Measurements from ENCODE around the gene IKZF1. TPM values are rescaled to one million over a fixed set of nuclear protein-coding genes. Genes with fewer than 3 reads are reported as not detected.
A peak's percentile ranks its signal among the peaks of the same experiment; 100 is the strongest.

Gene IKZF1
- total RNA-seq, 2 experiments from 2014 or later: 245 to 260 TPM

GRCh38 chr7:50282813-50283605 lies 21.5 kb upstream of the IKZF1 start:
- DNase-seq (no peak), ATAC-seq (peak; percentile 28)
- Mint-ChIP-seq H3K9me3 (ENCODE audit: low read depth) (no peaks in the 10 kb centered on the region), H3K27me3 (no peaks in the 10 kb centered on the region), H3K4me1 (peaks cover 61% of the 10 kb centered on the region), H3K27ac (peak overlapping the region; percentile 29), H3K4me3 (peak overlapping the region; percentile 25), H3K36me3 (ENCODE audit: low read depth) (peaks cover 5% of the 10 kb centered on the region)
- CTCF ChIA-PET: interaction anchor here (0.7 to 2.2 kb wide), 10 partner anchors 9 to 475 kb away, joined by 3 to 7 read pairs (median 4); no protein-coding TSS in a partner anchor
- POLR2A ChIA-PET: interaction anchor here (0.7 to 1.2 kb wide), 2 partner anchors 9 to 16 kb away, joined by 4 read pairs; no protein-coding TSS in a partner anchor
- intact Hi-C loops (cut with DNase I, micrococcal nuclease): no loop called here

- DNase-seq: no peak
- intact Hi-C loops (cut with DNase I, micrococcal nuclease): no loop called here
- H3K4me1 Mint-ChIP-seq: peaks cover 60% of the 10 kb centered on the region
- no peak overlapping the region for H3K4me3 Mint-ChIP-seq
- H3K27ac Mint-ChIP-seq: no peak overlapping the region
- no peak for ATAC-seq
- H3K27me3 Mint-ChIP-seq: no peaks in the 10 kb centered on the region
- no peaks in the 10 kb centered on the region for H3K9me3 Mint-ChIP-seq (ENCODE audit: low read depth)
- POLR2A ChIA-PET: interaction anchor here (1.2 kb wide), 1 partner anchor 16 kb away, joined by 4 read pairs; no protein-coding TSS in a partner anchor
- CTCF ChIA-PET: interaction anchor here (0.7 to 2.2 kb wide), 8 partner anchors 10 to 474 kb away, joined by 3 to 7 read pairs (median 4); no protein-coding TSS in a partner anchor
- peaks cover 5% of the 10 kb centered on the region for H3K36me3 Mint-ChIP-seq (ENCODE audit: low read depth)
Measured at GRCh38 chr7:50283731-50284130, 20.8 kb upstream of the IKZF1 start.

- intact Hi-C loops (cut with DNase I, micrococcal nuclease): no loop called here
- CTCF ChIA-PET: interaction anchor here (1.2 to 2.1 kb wide), 3 partner anchors 10 to 164 kb away, joined by 4 to 7 read pairs (median 7); no protein-coding TSS in a partner anchor
- peaks cover 55% of the 10 kb centered on the region for H3K4me1 Mint-ChIP-seq
- POLR2A ChIA-PET: no interaction called here
- H3K9me3 Mint-ChIP-seq (ENCODE audit: low read depth): no peaks in the 10 kb centered on the region
- H3K36me3 Mint-ChIP-seq (ENCODE audit: low read depth): no peaks in the 10 kb centered on the region
- H3K27me3 Mint-ChIP-seq: no peaks in the 10 kb centered on the region
- DNase-seq: no peak
- H3K4me3 Mint-ChIP-seq: no peak overlapping the region
- ATAC-seq: no peak
- H3K27ac Mint-ChIP-seq: no peak overlapping the region
Measured at GRCh38 chr7:50284296-50284695, 20.2 kb upstream of the IKZF1 start.

GRCh38 chr7:50285269-50285668 lies 19.2 kb upstream of the IKZF1 start:
- H3K4me3 Mint-ChIP-seq: no peak overlapping the region
- H3K27me3 Mint-ChIP-seq: no peaks in the 10 kb centered on the region
- DNase-seq (no peak), ATAC-seq (no peak)
- no peak overlapping the region for H3K27ac Mint-ChIP-seq
- peaks cover 55% of the 10 kb centered on the region for H3K4me1 Mint-ChIP-seq
- H3K36me3 Mint-ChIP-seq (ENCODE audit: low read depth): no peaks in the 10 kb centered on the region
- H3K9me3 Mint-ChIP-seq (ENCODE audit: low read depth): no peaks in the 10 kb centered on the region
- ChIA-PET CTCF (interaction anchor here (3.7 kb wide), 1 partner anchor 12 kb away, joined by 11 read pairs; no protein-coding TSS in a partner anchor), POLR2A (no interaction called here)
- intact Hi-C loops (cut with DNase I, micrococcal nuclease): no loop called here

- H3K27me3 Mint-ChIP-seq: no peaks in the 10 kb centered on the region
- DNase-seq (no peak), ATAC-seq (no peak)
- peaks cover 44% of the 10 kb centered on the region for H3K4me1 Mint-ChIP-seq
- no peak overlapping the region for H3K4me3 Mint-ChIP-seq
- H3K9me3 Mint-ChIP-seq (ENCODE audit: low read depth): no peaks in the 10 kb centered on the region
- intact Hi-C loops (cut with DNase I, micrococcal nuclease): no loop called here
- H3K36me3 Mint-ChIP-seq (ENCODE audit: low read depth): no peaks in the 10 kb centered on the region
- POLR2A ChIA-PET: no interaction called here
- H3K27ac Mint-ChIP-seq: no peak overlapping the region
- CTCF ChIA-PET: interaction anchor here (2.0 to 3.7 kb wide), 2 partner anchors 10 to 19 kb away, joined by 5 to 11 read pairs; no protein-coding TSS in a partner anchor
Measured at GRCh38 chr7:50287129-50287528, 17.4 kb upstream of the IKZF1 start.

GRCh38 chr7:50292165-50292757 lies 12.3 kb upstream of the IKZF1 start:
- H3K4me3 Mint-ChIP-seq: peak overlapping the region; percentile 48
- ATAC-seq (peak; percentile 59), DNase-seq (no peak)

GRCh38 chr7:50292763-50293162 lies 11.8 kb upstream of the IKZF1 start:
- DNase-seq (no peak), ATAC-seq (peak; percentile 77)
- Mint-ChIP-seq H3K9me3 (ENCODE audit: low read depth) (peaks cover 3% of the 10 kb centered on the region), H3K27me3 (no peaks in the 10 kb centered on the region), H3K4me3 (peak overlapping the region; percentile 48), H3K36me3 (ENCODE audit: low read depth) (no peaks in the 10 kb centered on the region), H3K4me1 (peaks cover 31% of the 10 kb centered on the region), H3K27ac (peak overlapping the region; percentile 76)
- intact Hi-C loops (cut with DNase I, micrococcal nuclease): loop anchor here (1.0 to 2.0 kb wide), 4 partner anchors 14 to 27 kb away; no protein-coding TSS in a partner anchor
- CTCF ChIA-PET: interaction anchor here (0.6 to 3.2 kb wide), 8 partner anchors 12 to 149 kb away, joined by 3 to 13 read pairs (median 3); no protein-coding TSS in a partner anchor
- POLR2A ChIA-PET: interaction anchor here (1.0 to 1.2 kb wide), 2 partner anchors 26 to 87 kb away, joined by 3 to 4 read pairs; no protein-coding TSS in a partner anchor

More at GRCh38 chr7:50292165-50292757, 12.3 kb upstream of the IKZF1 start:
- Mint-ChIP-seq H3K27me3 (no peaks in the 10 kb centered on the region), H3K4me1 (peaks cover 32% of the 10 kb centered on the region), H3K36me3 (ENCODE audit: low read depth) (no peaks in the 10 kb centered on the region), H3K27ac (peak overlapping the region; percentile 76), H3K9me3 (ENCODE audit: low read depth) (peaks cover 3% of the 10 kb centered on the region)
- ChIA-PET POLR2A (interaction anchor here (1.0 kb wide), 1 partner anchor 26 kb away, joined by 4 read pairs; no protein-coding TSS in a partner anchor), CTCF (interaction anchor here (0.6 to 3.2 kb wide), 9 partner anchors 8 to 149 kb away, joined by 3 to 13 read pairs (median 3); no protein-coding TSS in a partner anchor)
- intact Hi-C loops (cut with DNase I, micrococcal nuclease): loop anchor here (1.0 to 2.0 kb wide), 4 partner anchors 15 to 27 kb away; no protein-coding TSS in a partner anchor

GRCh38 chr7:50293509-50294179 lies 10.9 kb upstream of the IKZF1 start:
- ATAC-seq (no peak), DNase-seq (no peak)
- Mint-ChIP-seq H3K27ac (no peak overlapping the region), H3K36me3 (ENCODE audit: low read depth) (no peaks in the 10 kb centered on the region), H3K9me3 (ENCODE audit: low read depth) (peaks cover 3% of the 10 kb centered on the region), H3K27me3 (no peaks in the 10 kb centered on the region), H3K4me3 (no peak overlapping the region), H3K4me1 (peaks cover 32% of the 10 kb centered on the region)
- CTCF ChIA-PET: interaction anchor here (0.6 to 1.2 kb wide), 6 partner anchors 13 to 150 kb away, joined by 3 to 4 read pairs (median 3); no protein-coding TSS in a partner anchor
- POLR2A ChIA-PET: interaction anchor here (1.2 kb wide), 1 partner anchor 88 kb away, joined by 3 read pairs; no protein-coding TSS in a partner anchor
- intact Hi-C loops (cut with DNase I, micrococcal nuclease): loop anchor here in 1 of 2 experiments (2.0 kb wide), 2 partner anchors 13 to 19 kb away; no protein-coding TSS in a partner anchor

GRCh38 chr7:50295133-50295532 lies 9.4 kb upstream of the IKZF1 start:
- H3K4me1 Mint-ChIP-seq: peaks cover 41% of the 10 kb centered on the region
- H3K36me3 Mint-ChIP-seq (ENCODE audit: low read depth): no peaks in the 10 kb centered on the region
- peaks cover 3% of the 10 kb centered on the region for H3K9me3 Mint-ChIP-seq (ENCODE audit: low read depth)
- no peak for ATAC-seq
- ChIA-PET CTCF (interaction anchor here (0.9 to 3.5 kb wide), 6 partner anchors 8 to 203 kb away, joined by 3 to 11 read pairs (median 3); no protein-coding TSS in a partner anchor), POLR2A (interaction anchor here (0.8 kb wide), 1 partner anchor 18 kb away, joined by 3 read pairs; no protein-coding TSS in a partner anchor)
- intact Hi-C loops (cut with DNase I, micrococcal nuclease): no loop called here
- no peak overlapping the region for H3K4me3 Mint-ChIP-seq
- H3K27ac Mint-ChIP-seq: no peak overlapping the region
- DNase-seq: no peak
- H3K27me3 Mint-ChIP-seq: no peaks in the 10 kb centered on the region

- ATAC-seq (no peak), DNase-seq (no peak)
- POLR2A ChIA-PET: no interaction called here
- CTCF ChIA-PET: interaction anchor here (1.3 to 3.5 kb wide), 5 partner anchors 10 to 67 kb away, joined by 3 to 11 read pairs (median 7); no protein-coding TSS in a partner anchor
- no peak overlapping the region for H3K27ac Mint-ChIP-seq
- H3K4me1 Mint-ChIP-seq: peaks cover 53% of the 10 kb centered on the region
- peaks cover 3% of the 10 kb centered on the region for H3K9me3 Mint-ChIP-seq (ENCODE audit: low read depth)
- intact Hi-C loops (cut with DNase I, micrococcal nuclease): no loop called here
- no peaks in the 10 kb centered on the region for H3K27me3 Mint-ChIP-seq
- no peaks in the 10 kb centered on the region for H3K36me3 Mint-ChIP-seq (ENCODE audit: low read depth)
- no peak overlapping the region for H3K4me3 Mint-ChIP-seq
Measured at GRCh38 chr7:50296799-50297198, 7.7 kb upstream of the IKZF1 start.
